Measurements from ENCODE around the gene ALOX12B. TPM values are rescaled to one million over a fixed set of nuclear protein-coding genes. Genes with fewer than 3 reads are reported as not detected.
A peak's percentile ranks its signal among the peaks of the same experiment; 100 is the strongest.

Gene ALOX12B
- total and polyA plus RNA-seq, 2 of the 13 experiments (the other 11 are each of a cell fraction or from before 2014, with no cell fraction given): 0.13 TPM; not detected in 1

DNA sequence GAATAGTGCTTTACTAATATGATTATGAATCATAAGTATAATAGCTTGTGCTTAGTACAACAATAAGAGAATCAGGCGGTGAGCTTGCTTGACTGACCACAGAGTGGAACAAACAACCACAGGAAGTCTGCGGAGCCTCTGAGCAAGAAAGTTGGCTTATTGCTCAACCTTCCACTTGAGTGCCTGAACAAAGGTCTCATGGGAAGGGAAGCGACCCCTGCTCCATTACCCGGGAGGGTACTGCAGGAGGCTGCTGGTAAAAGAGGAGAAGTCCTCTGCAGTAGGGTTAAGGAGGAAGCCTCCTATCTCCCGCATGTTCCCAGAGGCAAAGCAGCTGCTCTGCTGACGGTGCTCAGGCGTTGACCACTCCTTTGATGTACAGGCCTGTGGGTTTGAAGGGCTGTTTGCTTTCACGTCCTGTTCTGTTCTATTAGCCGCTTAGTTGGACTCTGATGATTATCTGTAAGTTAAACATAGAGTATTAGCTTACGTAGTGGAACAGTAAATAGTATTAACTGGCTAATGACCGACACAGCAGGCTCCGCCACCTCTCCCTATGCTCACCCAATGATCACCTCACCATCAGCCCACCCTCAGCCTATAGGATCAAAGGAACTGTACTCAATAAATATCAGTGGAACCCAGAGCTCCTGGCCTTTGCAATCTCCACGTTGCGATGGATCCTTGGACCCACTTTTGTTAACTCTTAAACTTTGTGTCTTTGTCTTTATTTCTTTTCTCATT lies 31.1 kb downstream of the ALOX12B start (continued):
- TF ChIP-seq, protein P1, sequence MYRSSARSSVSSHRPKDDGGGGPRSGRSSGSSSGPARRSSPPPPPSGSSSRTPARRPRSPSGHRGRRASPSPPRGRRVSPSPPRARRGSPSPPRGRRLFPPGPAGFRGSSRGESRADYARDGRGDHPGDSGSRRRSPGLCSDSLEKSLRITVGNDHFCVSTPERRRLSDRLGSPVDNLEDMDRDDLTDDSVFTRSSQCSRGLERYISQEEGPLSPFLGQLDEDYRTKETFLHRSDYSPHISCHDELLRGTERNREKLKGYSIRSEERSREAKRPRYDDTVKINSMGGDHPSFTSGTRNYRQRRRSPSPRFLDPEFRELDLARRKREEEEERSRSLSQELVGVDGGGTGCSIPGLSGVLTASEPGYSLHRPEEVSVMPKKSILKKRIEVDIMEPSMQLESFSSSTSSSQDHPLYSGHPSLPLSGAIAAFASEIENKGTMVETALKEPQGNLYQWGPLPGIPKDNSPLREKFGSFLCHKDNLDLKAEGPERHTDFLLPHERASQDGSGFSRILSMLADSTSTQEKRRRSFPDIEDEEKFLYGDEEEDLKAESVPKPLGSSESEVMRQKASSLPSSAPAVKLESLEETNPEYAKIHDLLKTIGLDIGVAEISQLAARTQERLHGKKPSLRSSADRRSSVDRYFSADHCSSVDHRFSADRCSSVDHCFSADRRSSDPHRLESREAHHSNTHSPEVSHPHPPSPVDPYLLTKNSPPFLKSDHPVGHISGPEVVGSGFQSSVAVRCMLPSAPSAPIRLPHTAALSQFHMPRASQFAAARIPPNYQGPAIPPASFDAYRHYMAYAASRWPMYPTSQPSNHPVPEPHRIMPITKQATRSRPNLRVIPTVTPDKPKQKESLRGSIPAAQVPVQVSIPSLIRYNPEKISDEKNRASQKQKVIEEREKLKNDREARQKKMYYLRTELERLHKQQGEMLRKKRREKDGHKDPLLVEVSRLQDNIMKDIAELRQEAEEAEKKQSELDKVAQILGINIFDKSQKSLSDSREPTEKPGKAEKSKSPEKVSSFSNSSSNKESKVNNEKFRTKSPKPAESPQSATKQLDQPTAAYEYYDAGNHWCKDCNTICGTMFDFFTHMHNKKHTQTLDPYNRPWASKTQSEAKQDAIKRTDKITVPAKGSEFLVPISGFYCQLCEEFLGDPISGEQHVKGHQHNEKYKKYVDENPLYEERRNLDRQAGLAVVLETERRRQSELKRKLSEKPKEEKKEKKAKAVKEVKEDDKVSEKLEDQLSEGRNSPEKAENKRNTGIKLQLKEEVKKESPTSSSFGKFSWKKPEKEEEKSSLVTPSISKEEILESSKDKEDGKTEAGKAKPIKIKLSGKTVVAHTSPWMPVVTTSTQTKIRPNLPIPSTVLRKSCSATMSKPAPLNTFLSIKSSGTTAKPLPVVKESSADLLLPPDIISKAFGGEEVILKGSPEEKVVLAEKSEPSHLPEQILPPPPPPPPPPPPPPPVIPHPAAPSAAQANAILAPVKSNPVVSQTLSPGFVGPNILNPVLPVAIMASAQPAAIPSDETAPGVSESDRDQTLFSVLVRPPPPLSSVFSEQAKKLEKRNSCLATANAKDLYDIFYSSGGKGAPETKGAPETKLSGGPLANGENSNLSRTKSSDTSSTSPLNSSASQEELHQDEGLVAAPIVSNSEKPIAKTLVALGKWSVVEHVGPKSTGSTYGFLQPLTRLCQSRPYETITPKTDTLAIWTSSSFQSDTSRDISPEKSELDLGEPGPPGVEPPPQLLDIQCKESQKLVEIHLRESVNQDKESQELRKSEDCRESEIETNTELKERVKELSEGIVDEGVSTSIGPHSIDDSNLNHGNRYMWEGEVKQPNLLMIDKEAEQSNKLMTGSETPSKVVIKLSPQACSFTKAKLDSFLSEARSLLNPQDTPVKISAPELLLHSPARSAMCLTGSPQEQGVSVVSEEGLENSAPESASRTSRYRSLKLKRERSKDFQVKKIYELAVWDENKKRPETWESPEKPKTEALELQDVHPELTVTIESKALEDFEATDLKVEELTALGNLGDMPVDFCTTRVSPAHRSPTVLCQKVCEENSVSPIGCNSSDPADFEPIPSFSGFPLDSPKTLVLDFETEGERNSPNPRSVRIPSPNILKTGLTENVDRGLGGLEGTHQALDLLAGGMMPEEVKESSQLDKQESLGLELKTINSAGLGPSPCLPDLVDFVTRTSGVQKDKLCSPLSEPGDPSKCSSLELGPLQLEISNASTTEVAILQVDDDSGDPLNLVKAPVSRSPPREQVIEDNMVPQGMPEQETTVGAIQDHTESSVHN (CRISPR knock-in tag; IDR thresholded peaks at IDR 0.05): no peak
- no peak for TF ChIP-seq ZBTB40 (IDR thresholded peaks at IDR 0.05)
- TF ChIP-seq ZBTB40 (CRISPR knock-in tag; IDR thresholded peaks at IDR 0.05): peak; percentile 41; the same call in 1 of the 2 replicates
- TF ChIP-seq JUNB (CRISPR knock-in tag; IDR thresholded peaks at IDR 0.05; ENCODE audit: borderline replicate concordance): peak; percentile 72; the same call in 1 of the 2 replicates
- TF ChIP-seq, protein P2, sequence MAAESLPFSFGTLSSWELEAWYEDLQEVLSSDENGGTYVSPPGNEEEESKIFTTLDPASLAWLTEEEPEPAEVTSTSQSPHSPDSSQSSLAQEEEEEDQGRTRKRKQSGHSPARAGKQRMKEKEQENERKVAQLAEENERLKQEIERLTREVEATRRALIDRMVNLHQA (CRISPR knock-in tag; IDR thresholded peaks at IDR 0.05): 0 out of 2 replicates have a peak, but pooled peaks have one; percentile 65
- TF ChIP-seq, protein P3, sequence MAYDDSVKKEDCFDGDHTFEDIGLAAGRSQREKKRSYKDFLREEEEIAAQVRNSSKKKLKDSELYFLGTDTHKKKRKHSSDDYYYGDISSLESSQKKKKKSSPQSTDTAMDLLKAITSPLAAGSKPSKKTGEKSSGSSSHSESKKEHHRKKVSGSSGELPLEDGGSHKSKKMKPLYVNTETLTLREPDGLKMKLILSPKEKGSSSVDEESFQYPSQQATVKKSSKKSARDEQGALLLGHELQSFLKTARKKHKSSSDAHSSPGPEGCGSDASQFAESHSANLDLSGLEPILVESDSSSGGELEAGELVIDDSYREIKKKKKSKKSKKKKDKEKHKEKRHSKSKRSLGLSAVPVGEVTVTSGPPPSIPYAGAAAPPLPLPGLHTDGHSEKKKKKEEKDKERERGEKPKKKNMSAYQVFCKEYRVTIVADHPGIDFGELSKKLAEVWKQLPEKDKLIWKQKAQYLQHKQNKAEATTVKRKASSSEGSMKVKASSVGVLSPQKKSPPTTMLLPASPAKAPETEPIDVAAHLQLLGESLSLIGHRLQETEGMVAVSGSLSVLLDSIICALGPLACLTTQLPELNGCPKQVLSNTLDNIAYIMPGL (CRISPR knock-in tag; IDR thresholded peaks at IDR 0.05; ENCODE audit: borderline replicate concordance in 1 of 2, low read depth in 1 of 2): peak; percentile 65 to 78
- no peak for TF ChIP-seq KDM1A (CRISPR knock-in tag; IDR thresholded peaks at IDR 0.05)
- TF ChIP-seq DMAP1 (CRISPR knock-in tag; IDR thresholded peaks at IDR 0.05): peak; percentile 42

Measured in HepG2 (cell line).